ENCODE results near the gene DCD.
"Not testable (repeated sequence)": the region's sequence is repeated elsewhere in the genome, so short reads cannot be mapped to it uniquely, and the experiment has no call there.

Gene DCD, protein sequence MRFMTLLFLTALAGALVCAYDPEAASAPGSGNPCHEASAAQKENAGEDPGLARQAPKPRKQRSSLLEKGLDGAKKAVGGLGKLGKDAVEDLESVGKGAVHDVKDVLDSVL

DNA sequence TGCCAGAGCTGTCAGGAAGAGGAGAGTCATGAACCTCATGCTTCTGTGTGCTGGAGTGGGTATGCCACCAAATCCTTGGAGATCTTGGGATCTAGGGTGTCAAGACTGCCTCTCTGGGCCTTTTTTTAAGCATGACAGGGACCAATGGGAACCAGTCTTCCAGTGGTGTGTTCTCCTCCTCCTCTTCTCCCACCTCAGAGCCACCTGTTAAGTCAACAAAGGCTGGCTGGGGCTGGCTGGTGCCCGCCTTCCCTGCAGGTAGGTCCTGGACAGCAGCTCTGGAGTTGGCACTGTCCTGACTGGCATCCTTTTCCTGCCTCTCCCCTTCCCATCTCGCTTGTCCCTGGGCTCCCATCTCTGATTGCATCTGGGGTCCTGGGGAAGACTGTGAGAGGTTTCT, at the start of gene DCD:
TSS of gene DCD (minus strand) at position 101 of the 400 bp plus-strand sequence. CDS start at position 39, 62 bp downstream.
- no peak for DNase-seq

DNA sequence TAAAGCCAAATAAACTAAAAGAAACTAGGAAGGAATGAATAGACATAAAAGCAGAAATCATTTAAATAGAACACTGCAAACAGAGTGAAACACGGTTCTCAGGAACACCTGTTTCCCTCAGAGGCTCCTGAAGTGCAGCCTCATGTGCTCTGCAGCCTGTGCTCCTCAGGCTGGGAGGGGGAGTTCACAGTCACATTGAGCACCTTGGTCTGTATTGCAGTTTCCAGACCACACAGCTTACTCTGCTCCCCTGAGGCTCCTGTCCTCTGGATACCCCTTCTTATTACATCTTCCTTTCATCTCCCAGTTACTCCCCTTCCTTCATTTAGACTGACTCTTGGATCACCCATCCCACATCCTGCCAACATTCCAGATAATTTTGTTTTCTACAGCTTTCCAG, 49.7 kb upstream of the DCD start:
- DNase-seq: peak; percentile 45

DNA sequence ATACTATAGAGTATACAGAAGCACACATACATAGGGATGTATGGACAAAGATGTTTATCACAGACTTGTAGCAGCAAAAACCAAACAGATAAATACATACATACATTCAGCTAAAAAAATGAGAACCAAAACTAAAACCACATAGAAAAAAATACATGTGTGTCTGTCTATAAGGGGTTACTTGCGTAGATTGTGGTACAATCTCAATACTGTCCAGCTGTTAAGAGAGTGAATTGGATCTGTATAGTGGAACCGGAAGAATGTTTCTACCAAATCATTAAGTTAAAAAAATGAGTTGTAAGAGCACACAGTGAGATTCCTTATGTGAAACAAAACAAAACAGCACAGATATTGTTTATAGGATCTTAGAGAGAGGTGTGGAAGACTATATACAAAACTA, 44.2 kb upstream of the DCD start:
- no peak for DNase-seq

DNA sequence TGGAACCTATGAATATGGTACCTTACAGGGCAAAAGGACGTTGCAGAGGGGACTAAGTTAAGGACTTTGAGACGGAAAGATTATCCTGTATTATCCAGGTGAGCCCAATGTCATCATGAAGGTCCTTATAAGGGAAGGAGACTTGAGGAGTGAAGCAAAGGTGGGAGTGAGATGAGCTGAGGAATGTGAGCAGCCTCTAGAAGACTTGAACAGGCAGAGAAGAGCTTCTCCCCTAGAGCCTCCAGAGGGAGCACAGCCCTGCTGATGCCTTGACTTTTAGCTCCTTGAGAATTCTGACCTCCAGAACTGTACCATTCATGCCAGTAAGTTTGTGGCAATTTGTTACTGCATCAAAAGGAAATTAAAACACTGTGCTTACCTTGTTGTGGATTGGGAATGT, 41.8 kb upstream of the DCD start:
- no peak for DNase-seq

DNA sequence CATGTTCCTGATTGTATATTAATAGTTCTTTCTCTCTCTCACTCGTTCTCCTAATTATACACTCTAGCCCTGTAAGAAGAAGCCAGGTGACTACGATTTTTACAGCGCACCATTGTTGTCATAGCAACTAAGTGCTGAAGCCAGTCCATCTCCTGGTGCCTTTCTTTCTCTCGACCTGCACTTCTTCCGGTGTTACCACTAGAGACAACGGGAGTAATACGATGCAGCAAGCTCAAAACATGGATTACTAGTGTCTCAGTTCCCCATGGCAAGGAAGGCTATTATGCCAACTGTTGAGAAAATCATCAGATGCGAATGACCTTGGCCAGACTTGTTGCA, 40.8 kb upstream of the DCD start:
- DNase-seq: no peak

DNA sequence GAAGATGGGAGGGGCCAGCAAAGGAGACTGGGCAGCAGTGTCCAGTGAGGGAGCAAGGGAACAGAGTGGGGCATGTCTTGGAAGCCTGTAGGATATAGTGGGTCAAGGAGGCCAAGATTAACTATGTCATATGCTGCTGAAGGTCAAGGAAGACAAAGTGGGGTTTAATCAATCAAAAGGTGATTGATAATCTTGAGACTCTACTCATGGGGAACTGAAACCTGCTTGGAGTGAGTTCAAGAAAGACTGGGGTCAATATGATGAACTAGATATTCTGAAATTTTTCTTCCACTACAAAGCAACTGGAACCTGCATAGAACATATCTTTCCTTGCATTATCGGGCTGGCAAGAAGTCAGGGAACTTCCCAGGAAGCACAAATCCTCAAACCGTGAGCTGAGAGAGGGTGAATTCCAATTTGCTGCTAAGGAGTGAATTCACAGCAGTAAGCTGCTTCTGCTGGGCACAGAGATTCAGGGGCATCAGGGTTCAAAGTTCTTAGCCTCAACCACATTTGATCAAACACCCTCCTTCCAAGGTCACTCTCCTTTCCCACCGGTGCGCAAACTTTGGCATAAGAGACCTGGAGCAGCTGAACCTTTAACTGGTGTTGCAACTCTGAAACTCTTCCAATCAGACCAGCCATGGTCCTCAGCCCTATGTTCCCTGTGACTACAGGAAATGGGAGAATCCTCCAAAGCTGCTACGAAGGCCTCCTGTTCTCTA, 40.3 kb upstream of the DCD start:
- DNase-seq: no peak

DNA sequence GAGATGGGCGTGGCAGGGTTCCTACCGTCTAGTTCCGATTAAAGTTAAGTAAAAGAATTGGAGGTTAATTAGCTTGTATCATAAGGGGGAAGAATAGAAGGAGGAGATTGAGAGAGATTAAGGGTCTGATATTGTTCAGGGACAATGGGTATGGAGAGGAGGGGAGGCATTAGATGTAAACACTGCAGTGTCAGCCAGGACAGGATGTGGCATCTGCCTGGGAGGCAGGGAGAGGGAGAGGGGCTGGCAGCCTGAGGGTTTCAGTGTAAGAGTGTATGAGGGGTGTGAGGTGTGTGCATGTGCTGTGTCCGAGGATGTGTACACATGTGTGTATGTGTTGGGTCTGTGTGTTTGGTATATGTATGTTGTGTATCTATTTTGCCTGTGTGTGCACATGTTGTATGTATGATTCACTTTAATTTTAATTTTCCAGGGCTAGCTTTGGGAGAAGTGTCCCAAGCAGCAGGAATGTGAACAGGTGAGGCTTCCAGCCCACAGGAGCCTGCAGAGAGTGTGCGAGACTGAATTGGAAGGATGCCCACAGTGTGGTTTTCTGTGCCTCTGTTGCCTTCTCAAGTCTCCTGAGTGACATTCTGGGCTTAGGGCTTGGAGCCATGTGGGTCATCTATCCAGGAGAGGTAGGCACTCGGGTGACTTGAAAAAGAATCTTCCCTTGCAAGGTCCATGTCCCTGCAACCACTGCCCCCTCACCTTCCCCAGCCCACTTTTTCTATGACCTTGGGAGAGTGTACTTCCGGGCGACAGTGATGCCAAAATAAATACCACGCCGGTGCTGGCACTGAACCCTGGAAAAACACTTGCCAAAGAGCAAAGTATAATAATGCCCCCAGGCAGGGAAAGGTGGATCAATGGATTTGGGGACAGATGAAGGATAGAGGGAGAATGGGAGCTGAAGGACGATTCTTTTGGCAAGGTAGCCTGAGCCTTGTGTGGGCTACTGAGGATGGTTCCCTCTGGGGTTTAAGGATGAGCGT, 36.8 kb upstream of the DCD start:
- DNase-seq: no peak

DNA sequence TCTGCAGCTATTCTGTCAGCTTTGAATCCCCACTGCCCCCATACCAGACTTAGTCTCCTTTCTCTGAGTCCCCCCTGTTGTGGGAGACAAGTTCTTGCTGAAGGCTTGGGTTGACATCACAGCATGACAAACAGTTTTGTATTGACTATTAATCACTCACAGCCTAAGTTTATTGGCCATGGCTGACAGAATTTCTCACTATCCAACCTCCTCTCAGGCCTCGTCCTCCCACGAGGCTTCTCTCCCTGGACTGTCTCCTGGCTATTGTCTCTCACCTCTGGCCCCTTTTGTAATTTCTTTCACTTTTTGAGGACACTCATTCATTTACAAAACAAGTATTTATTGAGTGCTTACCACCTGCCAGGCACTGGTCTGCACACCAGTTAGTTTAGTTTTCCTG, 35.2 kb upstream of the DCD start:
- DNase-seq: no peak

DNA sequence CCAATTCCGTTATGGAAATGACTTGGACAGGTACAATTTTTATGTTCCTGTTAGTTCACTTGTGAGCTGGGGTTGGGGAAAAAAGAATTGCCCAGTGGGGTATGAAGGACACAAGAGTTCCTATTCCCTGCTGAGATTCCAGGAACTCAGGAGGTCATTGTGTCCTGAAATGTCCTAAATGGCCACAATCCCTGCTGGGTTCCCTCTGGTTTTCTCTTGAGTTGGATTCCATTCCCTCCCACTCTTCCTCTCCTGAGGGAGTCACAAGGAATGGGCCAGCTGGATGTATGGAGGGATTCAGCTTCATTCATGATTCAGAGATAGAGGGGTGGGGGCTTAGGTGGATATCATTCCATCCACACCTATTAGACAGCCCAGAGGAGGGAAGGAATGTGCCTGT, 34.5 kb upstream of the DCD start:
- DNase-seq: no peak

DNA sequence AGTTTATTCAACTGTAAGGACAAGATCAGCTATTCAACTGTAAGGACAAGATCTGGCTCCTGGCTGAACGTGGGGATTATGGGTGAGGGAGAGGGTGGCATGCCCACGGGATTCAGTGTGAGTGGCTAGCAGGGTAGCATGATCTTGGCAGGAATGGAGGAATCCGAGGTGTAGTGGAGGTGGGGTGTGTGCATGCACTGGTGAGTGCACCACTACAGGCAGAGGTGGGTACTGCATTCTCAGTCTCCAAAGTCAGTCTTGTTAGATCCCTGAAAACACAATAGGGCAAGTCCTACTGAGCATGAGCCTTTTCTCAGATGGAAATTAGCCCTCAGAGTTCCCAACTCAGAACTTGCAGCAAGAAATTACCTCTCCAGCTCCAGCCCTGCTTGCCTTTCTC, 32.2 kb upstream of the DCD start:
- no peak for DNase-seq

DNA sequence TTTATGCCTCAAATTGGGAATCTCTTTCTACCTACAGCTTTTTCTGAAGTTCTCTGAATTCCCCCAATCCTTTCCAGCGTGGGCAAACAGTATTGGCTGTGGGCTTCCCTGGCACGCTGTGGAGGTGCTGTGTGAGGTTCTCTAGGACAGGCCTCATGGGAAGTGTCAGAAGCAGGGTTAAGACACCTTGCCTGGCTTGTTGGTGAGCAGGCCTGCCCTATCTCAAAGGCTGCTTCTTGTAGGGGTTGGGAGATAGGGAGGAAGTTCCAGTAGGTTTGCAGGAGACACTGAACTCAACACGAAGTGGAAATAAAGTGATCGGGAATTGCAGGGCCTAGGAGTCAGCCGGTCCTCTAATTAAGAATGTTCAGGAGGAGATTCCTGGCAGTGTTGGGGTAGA, 30.0 kb upstream of the DCD start:
- no peak for DNase-seq

DNA sequence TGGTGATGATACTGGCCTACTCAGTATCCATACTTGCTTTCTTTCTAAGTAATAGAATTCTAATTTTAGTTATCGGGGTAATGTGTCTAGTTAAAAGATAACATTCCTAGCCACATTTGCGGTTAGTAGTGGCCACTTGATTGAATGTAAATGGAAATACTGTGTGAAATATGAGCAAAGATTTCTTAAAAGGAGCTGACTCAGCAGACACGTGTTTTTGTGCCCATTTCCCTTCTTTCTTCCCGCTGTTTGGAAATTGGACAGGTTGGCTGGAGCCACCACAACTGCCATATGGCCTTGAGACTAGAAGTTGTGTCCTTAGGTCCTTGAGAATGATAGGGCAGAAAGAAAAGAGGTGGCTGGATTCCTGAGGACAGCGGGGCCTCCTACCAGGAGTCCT, 19.8 kb upstream of the DCD start:
- no peak for DNase-seq

DNA sequence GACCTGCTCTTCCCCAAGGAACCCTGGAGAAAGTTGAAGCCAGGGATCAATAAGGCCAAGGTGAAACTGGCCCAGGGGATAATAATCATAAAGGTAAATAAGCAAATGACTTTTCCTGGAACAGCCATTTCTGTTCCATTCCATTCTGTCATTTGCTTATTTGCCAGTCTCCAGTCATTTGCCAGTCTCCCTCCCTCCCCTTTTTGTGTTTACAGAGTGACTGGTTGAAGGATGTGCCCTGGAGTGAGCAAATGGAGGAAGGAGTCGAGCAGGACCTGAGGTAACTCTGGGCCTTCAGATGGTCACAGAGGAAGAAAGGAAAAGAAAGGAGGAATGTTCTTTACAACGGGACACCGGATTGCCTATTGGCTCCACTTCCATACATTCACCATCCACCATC, 17.8 kb upstream of the DCD start:
- DNase-seq: no peak

DNA sequence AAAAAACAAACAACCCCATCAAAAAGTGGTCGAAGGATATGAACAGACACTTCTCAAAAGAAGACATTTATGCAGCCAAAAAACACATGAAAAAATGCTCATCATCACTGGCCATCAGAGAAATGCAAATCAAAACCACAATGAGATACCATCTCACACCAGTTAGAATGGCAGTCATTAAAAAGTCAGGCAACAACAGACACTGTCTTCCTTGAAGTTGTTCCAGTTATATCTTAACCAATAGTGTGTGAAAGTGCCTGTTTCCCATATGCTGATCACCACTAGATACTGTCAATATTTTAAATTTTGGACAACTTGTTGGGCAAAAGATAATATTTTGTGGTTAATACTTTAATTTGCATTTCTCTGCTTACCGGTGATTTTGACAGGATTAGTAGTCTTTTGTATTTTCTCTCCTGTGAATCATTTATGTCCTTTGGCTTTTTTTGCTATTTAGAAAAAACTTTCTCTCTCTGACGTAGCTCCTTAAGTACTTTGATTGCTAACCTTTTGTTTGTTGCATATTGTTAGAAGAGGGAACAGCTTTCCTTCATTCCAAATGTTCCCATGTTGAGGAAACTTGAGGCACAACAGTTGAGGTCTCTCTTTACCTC, 17.0 kb upstream of the DCD start:
- not testable (repeated sequence) for DNase-seq

DNA sequence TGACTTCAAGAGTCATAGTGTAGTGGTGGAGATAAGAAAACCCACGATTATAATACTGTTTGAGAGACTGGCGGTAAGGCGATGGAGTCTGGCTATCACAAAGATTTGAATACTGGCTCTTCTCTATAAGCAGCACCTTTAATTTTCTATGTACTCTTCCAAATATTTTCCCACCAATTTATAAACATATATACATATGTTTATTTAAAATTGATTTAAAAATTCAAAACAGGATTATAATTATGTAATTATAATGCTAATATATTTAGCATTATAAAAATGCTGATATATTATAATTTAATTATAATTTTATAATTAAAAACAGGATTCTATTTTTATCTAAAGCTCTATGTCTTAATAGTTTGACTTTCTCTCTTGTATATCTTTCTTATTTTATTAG, 15.4 kb upstream of the DCD start:
- DNase-seq: no peak

DNA sequence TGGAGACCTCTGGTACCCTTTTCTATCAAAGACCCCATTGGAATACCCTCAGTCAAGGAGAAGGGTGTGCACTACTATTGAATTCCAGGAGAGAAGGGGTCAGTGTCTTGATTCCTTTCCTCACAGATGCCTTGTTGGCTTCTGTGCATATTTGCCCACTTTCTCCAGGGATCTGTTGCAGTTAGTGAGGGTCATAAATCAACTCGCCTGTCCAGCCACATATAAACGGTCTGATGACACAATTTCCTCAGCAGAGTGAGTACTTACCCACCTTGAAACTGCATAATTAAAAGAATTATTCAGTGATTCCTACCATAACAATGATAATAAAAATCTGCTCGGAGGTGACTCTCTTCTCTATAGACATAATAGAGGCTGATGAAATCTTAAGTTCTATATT, 13.9 kb upstream of the DCD start:
- DNase-seq: no peak

DNA sequence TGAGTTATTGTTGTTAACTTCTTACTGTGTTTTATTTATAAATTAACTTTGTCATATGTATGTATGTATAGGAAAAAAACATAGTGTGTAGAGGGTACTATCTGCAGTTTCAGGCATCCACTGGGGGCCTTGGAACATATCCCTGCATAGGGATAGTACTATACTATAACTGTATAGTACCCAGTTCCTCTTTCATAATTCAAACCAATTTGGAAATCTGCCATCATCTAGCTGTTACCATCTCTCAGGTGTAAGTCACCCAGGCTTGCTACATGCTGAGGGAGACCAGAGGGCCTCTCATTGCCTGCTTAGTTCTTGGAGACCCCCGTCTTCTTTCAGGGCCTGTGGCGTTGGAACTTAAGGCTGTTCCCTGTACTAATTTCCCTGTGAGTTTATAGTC, 12.9 kb upstream of the DCD start:
- DNase-seq: no peak

DNA sequence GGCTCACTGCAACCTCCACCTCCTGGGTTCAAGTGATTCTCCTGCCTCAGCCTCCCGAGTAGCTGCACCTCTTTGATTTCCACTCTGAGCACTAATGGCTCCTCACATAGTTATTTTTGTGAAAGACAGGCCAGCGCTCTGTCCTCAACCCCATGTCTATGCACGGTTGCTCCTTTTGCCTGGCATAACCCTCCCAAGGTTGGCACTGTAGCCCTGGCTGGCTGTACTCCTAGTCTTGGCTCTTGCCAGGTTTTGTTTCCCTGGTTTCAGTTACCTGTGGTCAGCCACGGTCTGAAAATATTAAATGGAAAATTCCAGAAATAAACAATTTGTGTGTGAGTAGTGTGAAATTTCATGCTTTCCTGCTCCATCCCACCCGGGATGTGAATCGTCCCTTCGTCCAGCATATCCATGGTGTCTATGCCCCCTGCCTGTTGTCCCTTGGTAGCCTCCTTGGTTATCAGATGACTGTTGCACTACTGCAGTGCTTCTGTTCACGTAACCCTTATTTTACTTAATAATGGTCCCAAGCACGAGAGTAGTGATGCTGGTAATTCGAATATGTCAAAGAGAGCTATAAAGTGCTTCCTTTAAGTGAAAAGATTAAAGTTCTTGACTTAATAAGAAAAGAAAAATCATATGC, 12.3 kb upstream of the DCD start:
- DNase-seq: no peak

DNA sequence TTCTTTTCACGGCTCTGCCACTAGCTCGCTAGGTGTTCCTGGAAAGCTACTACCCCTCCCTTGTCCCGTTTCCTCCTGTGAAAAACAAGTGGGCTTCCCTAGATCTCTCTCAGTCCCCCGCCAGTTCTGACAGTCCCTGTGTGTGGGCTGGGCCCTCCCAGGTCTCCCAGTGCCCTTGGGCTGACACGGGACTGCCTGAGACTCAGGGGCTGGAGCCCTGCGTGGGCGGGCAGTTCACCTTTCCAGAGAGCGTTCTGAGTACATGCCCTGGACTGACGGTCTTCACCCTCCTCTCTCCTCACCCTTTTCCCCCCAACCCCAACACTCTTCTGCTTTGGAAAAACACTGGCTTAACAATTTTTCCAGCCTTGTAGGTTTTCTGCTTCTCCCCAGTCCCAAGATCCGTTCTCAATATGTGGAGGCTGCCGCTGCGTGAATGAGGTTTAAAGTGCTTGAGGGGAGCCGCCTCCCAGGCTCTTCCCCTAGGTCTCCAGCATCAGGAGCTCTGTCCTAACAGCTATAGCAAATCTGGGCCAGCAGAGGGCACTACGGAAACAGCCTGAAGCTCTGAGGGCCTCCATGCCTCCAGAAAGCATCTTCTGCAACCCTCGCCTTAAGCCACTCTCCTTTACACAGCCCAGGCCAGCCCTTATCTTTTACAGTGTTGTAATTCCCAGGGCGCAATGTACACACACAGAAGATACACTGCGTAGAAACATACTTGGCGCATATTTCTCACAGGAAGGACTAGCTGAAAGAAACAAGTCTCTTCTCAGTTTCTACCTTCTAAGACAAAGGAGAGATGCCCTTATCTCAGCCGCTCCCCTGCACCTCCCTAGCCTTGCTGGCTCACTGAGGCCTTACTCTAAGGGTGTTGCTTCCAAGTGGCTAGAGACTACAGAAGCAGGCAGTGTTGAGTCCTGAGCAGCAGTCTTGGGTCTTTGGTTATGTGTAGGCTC, 10.4 kb upstream of the DCD start:
- no peak for DNase-seq

DNA sequence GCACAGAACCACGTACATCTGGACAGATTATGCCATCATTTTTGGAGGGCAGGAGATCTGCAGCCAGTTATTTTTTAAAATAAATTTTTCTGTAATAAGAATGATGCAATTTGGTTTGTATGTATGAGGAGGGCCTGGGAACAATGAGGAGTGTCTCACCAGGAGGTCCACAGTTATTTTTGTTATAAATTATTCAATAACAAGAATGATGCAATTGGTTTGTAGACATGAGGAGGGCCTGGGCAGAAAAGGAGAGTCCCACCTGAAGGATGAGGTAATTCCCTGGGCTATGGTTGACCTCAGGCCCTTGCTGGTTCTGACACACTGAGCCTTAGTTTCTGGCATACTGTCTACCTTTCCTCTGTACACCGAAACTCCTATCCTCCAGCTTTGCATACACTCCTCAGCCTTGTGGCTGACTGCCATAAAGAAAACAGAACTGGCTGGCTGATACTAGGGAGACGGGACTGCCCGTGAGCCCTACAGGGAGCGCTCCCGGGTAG, 9.0 kb upstream of the DCD start:
- no peak for DNase-seq

DNA sequence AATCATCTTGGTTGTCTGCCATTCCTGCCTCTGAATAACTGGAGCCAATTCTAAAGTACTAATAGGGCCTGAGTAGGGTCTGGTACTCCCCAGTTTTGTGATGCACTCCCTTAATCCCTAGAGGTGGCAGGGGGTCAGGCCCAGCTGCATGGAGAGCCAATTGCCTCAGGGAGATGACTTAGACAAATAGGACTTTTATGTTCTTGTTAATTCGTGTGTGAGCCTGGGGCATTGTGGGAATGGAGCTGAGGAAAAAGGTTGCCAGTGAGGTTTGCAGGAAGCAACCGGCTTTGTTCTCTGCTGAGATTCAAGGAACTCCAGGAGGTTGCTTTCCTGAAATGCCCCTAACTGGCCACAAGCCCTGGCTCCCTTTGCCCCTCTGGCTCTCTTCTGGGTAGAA, 6.8 kb upstream of the DCD start:
- no peak for DNase-seq

DNA sequence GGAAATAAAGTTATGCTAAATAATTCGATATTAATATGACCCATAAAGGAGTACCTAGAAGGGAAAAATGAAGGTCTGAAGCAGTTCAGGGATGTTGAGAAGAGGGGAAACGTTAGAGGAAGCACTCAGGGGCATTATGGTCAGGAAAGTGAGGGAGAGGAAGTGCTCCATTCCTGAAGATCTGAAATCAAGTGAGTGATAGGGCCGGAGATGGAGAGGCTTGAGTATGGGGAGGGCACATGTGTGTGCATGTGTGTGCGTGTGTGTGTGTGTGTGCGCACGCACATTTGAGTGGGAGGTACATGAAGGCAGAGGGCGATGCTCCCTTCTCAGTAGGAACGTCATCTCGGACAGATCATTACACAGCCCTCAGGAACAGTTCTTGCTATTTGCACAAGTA, 4.9 kb upstream of the DCD start:
- no peak for DNase-seq
